Motor neuron (in vitro differentiated cells): ENCODE measurements around the gene SLC39A11. TPM values are rescaled to one million over a fixed set of nuclear protein-coding genes. Genes with fewer than 3 reads are reported as not detected.
"Not testable (repeated sequence)": the region's sequence is repeated elsewhere in the genome, so short reads cannot be mapped to it uniquely, and the experiment has no call there.

ENCODE experiments used
- ATAC-seq, 8 experiments: fragments of 200-7000 bp; cut with Tn5 transposase; replicated peaks in 6 of 8; 2 replicates each; pipeline ENCODE4 v1.8.0; 2021; ENCODE audit warnings: mild to moderate bottlenecking in 8 of 8, moderate library complexity in 8 of 8
- H3K27ac ChIP-seq, 2 donors: fragments of 250-450 bp; sonication (Bioruptor Pico); 2 replicates each; pipeline ENCODE4 v1.9.0; 2021; ENCODE audit warnings: antibody characterized with exemption in 2 of 2, mild to moderate bottlenecking in 2 of 2, moderate library complexity in 1 of 2
- H3K4me1 ChIP-seq, 2 donors: fragments of 250-450 bp; sonication (Bioruptor Pico); replicated peaks in 1 of 2; 2 replicates each; pipeline ENCODE4 v1.6.1; 2021; ENCODE audit warnings: antibody characterized with exemption in 2 of 2, mild to moderate bottlenecking in 2 of 2, moderate library complexity in 1 of 2
- H3K4me3 ChIP-seq, 5 donors: fragments of 250-450 bp; sonication (Bioruptor Pico); 2 replicates each; pipeline ENCODE4 v1.9.0; 2021; ENCODE audit warnings: antibody characterized with exemption in 5 of 5, mild to moderate bottlenecking in 5 of 5, moderate library complexity in 4 of 5
- WGBS, 10 experiments: fragments of 450-650 bp; shearing (Covaris generic); methylation state at CpG; one replicate each; pipeline ENCODE4 v1.0.0; 2022; 5-methylcytosine and 5-hydroxymethylcytosine counted together
- in situ Hi-C, 9 experiments: fragments of 400-800 bp; cut with MboI; loops; one replicate each; pipeline ENCODE4 v1.15.0; 2021; ENCODE audit warnings: low sequenced_read_pairs in 9 of 9, low pct_unique_long_range_greater_than_20kb in 2 of 9; ENCODE audit not compliant: unreplicated experiment in 9 of 9
- total RNA-seq, 8 experiments: library from RNA; unstranded; fragments of 300-600 nt; gene quantifications; 2 replicates each; pipeline versions ENCODE4 v1.2.3 to v1.2.4, GENCODE V29; 2022

Gene SLC39A11
- total RNA-seq, 8 experiments from 2014 or later: 5.3 to 27.3 (median 10.8) TPM

GRCh38 chr17:73103641-73104335 is 11.3 kb upstream of the SLC39A11 start:
- in situ Hi-C loops: no loop called here
- no peak for ATAC-seq
- Histone ChIP-seq H3K27ac (no peak overlapping the region), H3K4me1 (no peaks in the 10 kb centered on the region), H3K4me3 (no peak overlapping the region)
- 40 to 100% (median 84%) methylated on average over 1 to 11 of the region's 12 CpGs; no CpG with 5 or more reads in 1 of the 10 experiments for WGBS, 10 experiments

- ATAC-seq: no peak
- no peak overlapping the region for H3K27ac ChIP-seq
- H3K4me3 ChIP-seq: no peak overlapping the region
- H3K4me1 ChIP-seq: no peaks in the 10 kb centered on the region
- WGBS, 10 experiments: 17 to 100% (median 83%) methylated on average over 1 to 5 of the region's 6 CpGs; no CpG with 5 or more reads in 2 of the 10 experiments
- in situ Hi-C loops: no loop called here
These were observed 8.5 kb upstream of the SLC39A11 start for GRCh38 chr17:73101031-73101430.

GRCh38 chr17:73100363-73100762 is 7.9 kb upstream of the SLC39A11 start:
- no peak for ATAC-seq
- no peaks in the 10 kb centered on the region for H3K4me1 ChIP-seq
- in situ Hi-C loops: no loop called here
- H3K4me3 ChIP-seq: no peak overlapping the region
- 57 to 100% (median 87%) methylated on average over 1 to 2 of the region's 2 CpGs; no CpG with 5 or more reads in 4 of the 10 experiments for WGBS, 10 experiments
- H3K27ac ChIP-seq: no peak overlapping the region

- Histone ChIP-seq H3K27ac (no peak overlapping the region), H3K4me3 (no peak overlapping the region), H3K4me1 (no peaks in the 10 kb centered on the region)
- 10 to 100% (median 64%) methylated on average over 1 to 9 of the region's 10 CpGs; no CpG with 5 or more reads in 2 of the 10 experiments for WGBS, 10 experiments
- no peak for ATAC-seq
- in situ Hi-C loops: no loop called here
These were observed 7.0 kb upstream of the SLC39A11 start for GRCh38 chr17:73099511-73099910.

GRCh38 chr17:73098919-73099318 is 6.4 kb upstream of the SLC39A11 start:
- in situ Hi-C loops: no loop called here
- Histone ChIP-seq H3K27ac (no peak overlapping the region), H3K4me3 (no peak overlapping the region), H3K4me1 (no peaks in the 10 kb centered on the region)
- ATAC-seq: no peak
- 20 to 83% (median 50%) methylated on average over 1 to 5 of the region's 5 CpGs; no CpG with 5 or more reads in 2 of the 10 experiments for WGBS, 10 experiments

GRCh38 chr17:73097973-73098765 is 5.7 kb upstream of the SLC39A11 start:
- not testable (repeated sequence) for H3K4me3 ChIP-seq, H3K27ac ChIP-seq
- 49 to 87% (median 77%) methylated on average over 1 to 7 of the region's 8 CpGs; no CpG with 5 or more reads in 2 of the 10 experiments for WGBS, 10 experiments

GRCh38 chr17:73096866-73097265 is 4.4 kb upstream of the SLC39A11 start:
- Histone ChIP-seq H3K4me3 (no peak overlapping the region), H3K27ac (no peak overlapping the region), H3K4me1 (peaks cover 0 to 2% of the 10 kb centered on the region in 2 donors)
- WGBS, 10 experiments: 65 to 100% (median 92%) methylated on average over 1 to 3 of the region's 6 CpGs; no CpG with 5 or more reads in 5 of the 10 experiments
- ATAC-seq: no peak
- in situ Hi-C loops: no loop called here

More at GRCh38 chr17:73097973-73098765, 5.7 kb upstream of the SLC39A11 start:
- ATAC-seq: peak in 2 of 8 experiments; percentile 64 to 77
- H3K4me1 ChIP-seq, in situ Hi-C loops: not testable (repeated sequence)

GRCh38 chr17:73096211-73096610 is 3.7 kb upstream of the SLC39A11 start:
- H3K27ac ChIP-seq: no peak overlapping the region
- WGBS, 10 experiments: 94 to 100% (median 100%) methylated on average over 1 to 3 of the region's 6 CpGs; no CpG with 5 or more reads in 6 of the 10 experiments
- no peak overlapping the region for H3K4me3 ChIP-seq
- peaks cover 0 to 6% of the 10 kb centered on the region in 2 donors for H3K4me1 ChIP-seq
- in situ Hi-C loops: no loop called here
- ATAC-seq: no peak

- in situ Hi-C loops: no loop called here
- Histone ChIP-seq H3K27ac (no peak overlapping the region), H3K4me3 (no peak overlapping the region), H3K4me1 (peaks cover 7 to 9% of the 10 kb centered on the region in 2 donors)
- 20 to 93% (median 40%) methylated on average over 1 to 5 of the region's 9 CpGs; no CpG with 5 or more reads in 2 of the 10 experiments for WGBS, 10 experiments
- no peak for ATAC-seq
These were observed 798 bp upstream of the SLC39A11 start for GRCh38 chr17:73093286-73093685.

GRCh38 chr17:73091770-73092522 is 542 bp downstream of the SLC39A11 start:
- 0 to 70% (median 20%) methylated on average over 1 to 8 of the region's 20 CpGs; no CpG with 5 or more reads in 1 of the 10 experiments for WGBS, 10 experiments
- peak; percentile 35 to 61 (median 56) for ATAC-seq

GRCh38 chr17:73091410-73091769 is 1.1 kb downstream of the SLC39A11 start:
- peak overlapping the region in 2 of 5 donors; percentile 53 to 77 for H3K4me3 ChIP-seq
- in situ Hi-C loops: no loop called here
- WGBS, 10 experiments: 10 to 100% (median 57%) methylated on average over 1 to 3 of the region's 4 CpGs; no CpG with 5 or more reads in 1 of the 10 experiments
- peaks cover 7 to 9% of the 10 kb centered on the region in 2 donors for H3K4me1 ChIP-seq
- no peak overlapping the region for H3K27ac ChIP-seq
- ATAC-seq: no peak

More at GRCh38 chr17:73091770-73092522, 542 bp downstream of the SLC39A11 start:
- H3K4me3 ChIP-seq: peak overlapping the region; percentile 44 to 77 (median 48)
- peak overlapping the region in 1 of 2 donors; percentile 44 for H3K27ac ChIP-seq
- in situ Hi-C loops: no loop called here
- H3K4me1 ChIP-seq: peaks cover 7 to 9% of the 10 kb centered on the region in 2 donors

GRCh38 chr17:73090396-73091202 is 1.9 kb downstream of the SLC39A11 start:
- Histone ChIP-seq H3K4me3 (no peak overlapping the region), H3K27ac (no peak overlapping the region), H3K4me1 (peaks cover 7 to 9% of the 10 kb centered on the region in 2 donors)
- in situ Hi-C loops: no loop called here
- peak in 1 of 8 experiments; percentile 5 for ATAC-seq
- WGBS, 10 experiments: 70 to 100% (median 92%) methylated on average over 1 to 7 of the region's 11 CpGs; no CpG with 5 or more reads in 2 of the 10 experiments
